HG02852 (cell line): ENCODE data around the gene NR2C2AP.

Source experiments
- ATAC-seq: cut with Tn5 transposase; IDR thresholded peaks from one replicate; pipeline ENCODE4 v1.9.1; 2021; ENCODE audit warnings: mild to moderate bottlenecking, moderate library complexity; ENCODE audit not compliant: unreplicated experiment

Gene NR2C2AP

DNA sequence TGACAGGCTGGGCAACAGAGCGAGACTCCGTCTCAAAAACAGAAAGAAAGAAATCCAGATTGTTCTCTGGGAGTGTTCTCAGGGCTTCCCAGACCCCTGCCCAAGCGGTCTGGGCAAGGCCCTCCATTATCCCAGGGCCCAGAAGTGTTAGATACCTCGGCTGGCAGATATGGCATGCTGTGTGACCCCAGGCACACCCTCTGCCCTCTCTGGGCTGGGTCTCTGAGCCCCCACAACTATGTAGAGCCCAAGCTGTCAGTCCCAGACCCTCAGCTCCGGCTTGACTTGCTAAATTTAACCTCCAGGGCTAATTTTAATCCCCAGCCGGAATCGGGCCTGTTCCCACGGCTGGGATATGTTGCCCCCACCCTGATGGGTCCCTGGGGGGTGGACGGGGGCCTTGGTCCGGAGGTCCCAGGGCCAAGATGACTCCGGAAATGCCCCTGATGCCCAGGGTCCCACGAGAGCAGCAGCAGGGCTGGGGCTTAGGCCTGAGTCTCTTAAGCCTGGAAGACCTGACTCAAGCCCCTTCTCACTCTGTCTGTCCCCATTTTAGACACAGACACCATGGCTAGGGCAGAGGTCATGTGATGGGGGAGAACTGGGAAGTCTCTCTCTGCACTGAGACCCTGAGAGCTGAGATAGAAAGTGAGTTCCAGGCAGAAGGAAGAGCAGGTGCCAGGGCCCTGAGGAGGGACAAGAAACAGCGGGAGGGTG, 50.4 kb downstream of the NR2C2AP start:
- no peak for ATAC-seq

DNA sequence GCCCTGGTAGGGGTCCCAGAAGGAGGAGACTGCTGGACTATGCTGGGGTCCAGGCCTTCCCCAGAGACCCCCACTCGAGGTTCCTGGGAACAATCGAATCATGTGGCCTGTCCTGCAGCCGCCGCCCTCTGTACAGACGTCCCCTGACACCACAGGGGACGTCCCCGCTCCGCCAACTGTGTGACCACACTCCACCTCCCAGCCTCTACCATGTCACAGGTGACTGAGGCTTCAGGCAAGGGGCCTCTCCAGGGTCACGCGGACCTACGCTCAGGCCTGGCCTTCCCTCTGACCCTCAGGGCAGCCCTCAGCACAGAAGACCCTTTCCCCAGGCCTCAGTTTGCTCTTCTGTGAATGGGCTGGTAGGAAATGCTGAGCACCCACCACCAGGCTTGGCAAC, 51.8 kb downstream of the NR2C2AP start:
- ATAC-seq = no peak
